Measurements from ENCODE around the gene MEX3C. TPM values are rescaled to one million over a fixed set of nuclear protein-coding genes. Genes with fewer than 3 reads are reported as not detected.

Gene MEX3C
- polyA plus RNA-seq (ENCODE audit: insufficient read length in 4 of 4), result 10 to 100 TPM; 61.0 to 74.4 (median 70.5) TPM

DNA sequence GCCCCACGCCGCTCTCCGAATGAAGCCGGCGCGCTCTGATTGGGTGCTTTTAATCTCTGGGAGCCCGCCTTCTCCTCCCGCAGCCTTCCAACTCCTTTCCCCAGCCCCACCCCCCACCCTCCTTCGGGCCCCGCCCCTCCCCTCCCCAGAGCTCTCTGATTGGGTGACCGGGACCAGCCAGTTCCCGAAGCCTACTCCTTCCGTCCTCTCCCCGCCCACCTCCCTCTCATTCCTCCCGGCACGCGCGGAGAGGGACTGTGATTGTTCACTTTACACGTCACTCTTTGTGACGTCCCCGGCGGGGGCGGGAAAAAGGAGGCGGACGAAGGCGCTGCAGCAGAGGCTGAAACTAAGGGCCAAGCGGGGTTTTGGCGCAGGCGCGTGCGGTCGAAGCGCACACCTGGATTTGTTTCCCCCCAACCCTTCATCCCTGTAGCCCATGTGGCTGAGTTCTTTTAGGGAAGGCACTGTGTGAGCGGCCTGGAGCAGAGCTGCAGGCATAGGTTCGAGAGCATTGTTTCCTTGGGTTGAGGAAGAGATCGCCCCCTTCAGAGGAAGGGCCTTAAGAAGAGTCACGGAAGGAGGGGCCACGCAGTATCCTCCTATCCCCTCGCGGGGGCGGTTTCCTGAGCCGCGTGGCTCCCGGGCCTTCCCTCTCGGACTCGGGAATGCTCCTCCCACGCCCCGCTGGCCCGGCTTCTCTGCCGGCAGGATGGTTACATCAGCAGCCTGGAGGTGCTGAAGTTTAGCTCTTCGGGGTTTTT lies at the start of gene MEX3C:
TSS of gene MEX3C (minus strand) at position 21 of the 764 bp plus-strand sequence. CDS start 361 bp downstream, outside the sequence.
- peak; percentile 99 to 100 (median 99) for DNase-seq (ENCODE audit: low read depth in 4 of 4, low spot score in 2 of 4)

DNA sequence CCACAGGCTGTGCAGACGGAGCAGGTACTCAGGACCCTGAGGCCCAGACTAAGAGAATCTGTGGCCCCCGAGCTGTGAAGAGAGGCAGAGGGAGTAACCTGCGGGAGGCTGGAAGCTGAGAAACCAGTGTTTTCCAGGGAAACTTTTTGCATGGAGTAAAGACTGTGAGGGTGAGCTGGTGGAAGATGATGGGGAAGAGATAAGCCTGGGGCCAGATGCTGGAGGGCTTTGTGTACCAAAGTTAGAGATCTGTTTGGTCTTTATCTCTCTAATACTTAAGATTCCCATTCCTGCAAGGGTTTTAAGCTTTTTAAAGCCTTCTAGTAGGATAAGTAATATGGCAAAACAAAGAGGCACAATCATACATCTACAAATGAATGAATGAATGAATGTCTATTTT lies 43.7 kb upstream of the MEX3C start:
- no peak for DNase-seq (ENCODE audit: low read depth in 4 of 4, low spot score in 2 of 4)

DNA sequence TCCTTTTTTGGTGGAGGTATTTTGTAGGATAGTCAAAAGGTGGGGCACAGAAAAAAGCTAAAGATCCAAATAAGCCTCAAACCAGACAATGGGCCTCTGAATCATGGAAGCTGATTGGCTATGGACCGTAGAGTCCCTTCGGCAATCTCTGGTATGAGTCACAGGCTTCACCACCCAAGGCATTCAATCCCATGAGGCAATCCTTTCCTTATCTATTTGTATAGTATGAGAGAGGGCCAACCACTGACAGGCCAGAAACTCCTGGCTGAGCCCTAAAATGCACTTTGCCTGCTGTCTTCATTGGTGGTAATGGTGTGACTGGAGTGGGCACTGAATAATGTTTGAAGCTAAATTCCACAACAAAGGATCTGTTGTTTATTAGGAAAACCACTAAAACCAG lies 38.7 kb upstream of the MEX3C start:
- DNase-seq (ENCODE audit: low read depth in 4 of 4, low spot score in 2 of 4), result no peak

DNA sequence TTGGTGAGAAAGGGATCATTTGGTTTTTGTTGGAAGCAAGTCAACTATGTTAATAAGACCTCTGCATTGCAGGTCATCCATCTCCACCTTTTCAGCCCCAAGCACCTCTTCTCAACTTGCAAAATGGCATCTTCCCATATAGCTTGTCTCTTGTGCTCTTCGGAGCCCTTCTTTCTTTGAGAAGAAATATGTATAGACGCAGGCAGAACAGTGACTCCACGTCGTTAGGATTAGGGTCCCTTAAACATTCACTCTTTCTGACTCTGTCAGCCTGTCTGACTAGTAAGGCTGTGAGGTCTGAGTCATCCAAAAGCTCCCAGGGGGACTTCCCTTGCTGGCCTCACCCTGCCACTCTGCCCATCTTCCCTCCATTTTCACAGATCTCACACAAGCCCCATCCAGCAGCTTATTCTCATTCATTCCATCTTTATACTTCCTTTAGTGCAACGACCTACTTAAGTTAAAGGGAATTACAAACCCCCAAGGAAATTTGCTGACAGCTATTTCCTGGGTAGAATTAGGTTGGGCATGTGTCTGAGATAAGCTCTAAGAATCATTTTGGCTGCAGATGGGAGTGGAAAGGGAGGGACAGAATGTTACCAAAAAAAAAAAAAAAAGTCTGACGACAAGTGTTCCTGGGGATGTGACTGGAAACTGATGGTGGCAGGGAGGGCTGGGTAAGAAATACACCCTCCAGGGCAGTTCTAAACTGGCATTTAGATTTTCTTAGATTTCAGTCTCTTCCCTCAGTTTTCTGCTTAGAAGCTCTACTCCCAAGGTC lies 37.7 kb upstream of the MEX3C start:
- no peak for DNase-seq (ENCODE audit: low read depth in 4 of 4, low spot score in 2 of 4)

DNA sequence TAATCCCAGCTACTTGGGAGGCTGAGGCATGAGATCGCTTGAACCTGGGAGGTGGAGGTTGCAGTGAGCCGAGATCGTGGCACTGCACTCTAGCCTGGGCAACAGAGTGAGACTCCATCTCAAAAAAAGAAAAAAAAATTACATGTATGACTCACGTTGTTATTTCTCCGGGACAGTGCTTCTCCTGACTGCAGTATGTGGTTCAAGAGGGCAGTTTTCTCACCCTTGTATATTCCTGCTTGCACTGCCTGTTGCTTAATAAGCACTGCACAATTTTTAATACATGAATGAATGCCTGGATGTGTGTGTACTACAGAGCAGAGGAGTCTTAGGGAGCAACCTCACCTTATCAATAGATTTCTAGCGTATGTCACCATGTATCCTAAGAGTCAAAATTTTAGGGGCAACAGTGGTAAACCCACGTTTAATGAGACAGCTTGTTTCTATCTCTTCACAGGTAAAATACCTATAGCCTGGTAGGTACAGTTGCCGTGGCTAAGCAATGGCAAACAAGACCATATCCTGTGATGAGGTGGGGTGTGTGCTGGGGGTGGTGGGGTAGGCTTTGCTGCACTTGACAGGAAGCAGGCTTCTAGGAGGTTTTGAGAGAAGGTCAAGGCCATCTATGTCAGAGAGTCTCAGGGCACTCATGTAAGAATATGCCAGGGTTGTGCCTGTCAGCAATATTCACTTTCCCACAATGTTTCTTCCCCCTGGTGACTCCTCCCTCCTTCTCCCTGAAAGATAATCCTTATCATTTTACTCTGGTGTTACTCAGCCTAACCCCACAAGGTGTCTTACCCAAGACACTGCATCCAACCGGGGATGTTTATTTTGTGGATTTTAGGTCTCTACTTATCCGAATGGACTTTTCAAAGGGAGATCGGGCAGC lies 36.9 kb upstream of the MEX3C start:
- no peak for DNase-seq (ENCODE audit: low read depth in 4 of 4, low spot score in 2 of 4)

DNA sequence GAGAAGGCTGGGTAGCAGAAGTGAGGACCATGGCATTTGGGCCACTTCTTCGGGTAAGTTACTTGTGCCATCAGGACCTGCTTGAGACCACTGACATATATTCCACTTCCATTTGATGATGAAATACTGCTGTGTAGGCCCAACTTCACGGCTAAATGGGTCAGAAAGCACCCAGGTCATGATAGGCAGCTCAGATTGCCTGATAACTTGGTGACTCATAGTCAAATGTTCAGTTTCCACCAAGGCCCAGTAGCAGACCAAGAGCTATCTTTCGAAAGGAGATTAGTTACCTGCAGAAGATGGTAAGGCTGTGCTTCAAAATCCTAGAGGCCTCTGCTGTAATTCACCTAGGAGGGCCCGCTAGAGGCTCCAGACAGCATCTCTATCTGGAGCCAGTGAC lies 31.8 kb upstream of the MEX3C start:
- DNase-seq (ENCODE audit: low read depth in 4 of 4, low spot score in 2 of 4), result no peak

DNA sequence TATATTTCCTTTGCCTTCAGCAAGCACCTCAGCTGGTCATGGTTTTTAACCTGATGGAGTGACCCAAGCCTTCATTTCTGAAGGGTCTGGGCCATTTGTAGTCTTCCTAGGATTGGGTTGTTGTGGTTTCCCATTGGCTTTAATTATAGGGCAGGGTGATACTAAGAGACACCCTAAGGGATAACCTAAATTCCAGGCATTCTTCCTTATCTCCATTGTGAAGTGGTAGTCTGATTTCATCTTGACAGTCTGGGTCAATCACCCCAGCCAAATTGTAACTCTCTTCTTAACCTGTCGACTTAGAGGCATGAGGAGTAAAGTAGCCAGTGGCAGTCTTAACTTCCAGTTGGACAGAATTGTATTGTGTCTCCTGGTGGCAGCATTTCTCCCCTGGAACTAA lies 30.2 kb upstream of the MEX3C start:
- DNase-seq (ENCODE audit: low read depth in 4 of 4, low spot score in 2 of 4), result no peak

DNA sequence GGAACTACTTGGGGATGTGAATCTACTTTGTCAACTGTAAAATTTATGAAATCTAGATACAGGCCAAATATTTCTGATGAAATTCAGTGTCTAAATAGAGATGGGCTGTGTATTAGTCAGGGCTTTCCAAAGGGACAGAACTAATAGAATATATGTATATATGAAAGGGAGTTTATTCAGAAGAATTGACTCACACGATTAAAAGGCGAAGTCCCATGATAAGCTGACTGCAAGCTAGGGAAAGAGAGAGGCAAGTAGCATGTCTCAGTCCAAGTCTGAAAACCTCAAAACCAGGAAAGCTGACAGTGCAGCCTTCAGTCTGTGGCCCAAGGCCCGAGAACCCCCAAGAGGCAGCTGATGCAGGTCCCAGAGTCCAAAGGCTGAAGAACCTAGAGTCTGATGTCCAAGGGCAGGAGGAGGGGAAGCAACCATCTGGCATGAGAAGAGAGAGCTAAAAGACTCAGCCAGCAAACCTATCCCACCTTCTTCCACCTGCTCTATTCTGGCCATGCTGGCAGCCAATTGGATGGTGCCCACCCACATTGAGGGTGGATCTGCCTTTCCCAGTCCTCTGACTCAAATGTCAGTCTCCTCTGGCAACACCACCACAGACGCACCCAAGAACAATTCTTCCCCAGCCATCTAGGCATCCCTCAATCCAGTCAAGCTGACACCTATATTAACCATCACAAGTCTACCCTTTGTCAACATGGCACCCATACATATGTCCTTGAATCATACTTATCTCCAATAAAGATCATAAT lies 29.3 kb upstream of the MEX3C start:
- DNase-seq (ENCODE audit: low read depth in 4 of 4, low spot score in 2 of 4), result no peak

DNA sequence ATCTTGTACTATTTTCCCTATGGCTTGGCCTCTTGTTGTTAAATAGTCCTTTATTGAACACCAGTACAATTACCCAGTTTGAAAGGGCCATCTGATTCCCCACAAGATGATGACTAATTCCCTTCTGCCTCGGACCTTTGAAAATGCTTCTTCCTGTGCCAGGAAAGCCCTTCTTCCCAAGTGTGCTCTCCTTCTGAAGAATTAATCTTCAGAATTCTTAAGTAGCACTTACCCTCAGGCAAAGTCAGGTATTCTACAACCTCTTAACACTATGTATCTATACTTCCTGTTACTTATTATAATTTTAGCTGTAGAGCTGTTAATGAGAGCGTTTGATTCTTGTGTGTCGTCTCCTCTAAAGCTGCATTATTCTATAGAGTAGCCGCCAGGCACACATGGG lies 28.6 kb upstream of the MEX3C start:
- DNase-seq (ENCODE audit: low read depth in 4 of 4, low spot score in 2 of 4), result no peak

DNA sequence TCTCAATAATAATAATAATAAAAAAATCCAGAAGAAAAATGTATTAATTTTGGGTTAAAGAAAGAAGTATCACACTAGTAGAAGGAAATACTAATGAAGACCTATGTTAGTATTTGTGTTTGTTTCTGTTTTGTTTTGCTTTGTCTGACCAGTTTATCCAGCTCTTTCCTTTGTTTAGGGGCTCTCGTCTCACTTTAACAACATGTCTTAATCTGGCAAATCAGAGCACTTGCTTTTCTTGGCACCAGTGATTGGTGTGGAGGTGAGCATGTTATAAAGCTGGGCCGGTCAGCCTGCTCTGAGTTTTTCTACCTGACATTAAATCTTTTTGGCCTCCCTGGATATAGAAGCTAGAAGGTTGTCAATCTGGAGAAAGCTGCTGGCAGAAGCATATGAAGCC lies 15.1 kb upstream of the MEX3C start:
- no peak for DNase-seq (ENCODE audit: low read depth in 4 of 4, low spot score in 2 of 4)

DNA sequence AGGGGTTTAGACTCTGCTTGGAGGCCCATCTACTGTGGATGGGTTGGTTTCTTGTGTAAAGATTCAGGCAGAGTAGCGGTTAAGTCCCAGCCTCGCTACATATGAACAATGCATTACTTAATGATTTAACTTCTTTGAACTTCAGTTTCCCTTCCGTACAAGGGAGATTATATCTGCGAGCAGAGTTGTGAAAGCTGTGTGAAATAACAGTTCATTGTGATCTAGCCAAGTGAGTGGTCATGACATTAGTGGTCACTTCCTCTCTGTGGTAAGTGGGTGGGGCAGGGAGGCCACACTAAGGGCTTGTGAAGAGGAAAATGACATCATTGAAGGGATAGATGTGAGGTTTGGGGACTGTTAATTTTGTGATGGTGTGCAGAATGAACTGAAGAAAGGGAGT lies 14.1 kb upstream of the MEX3C start:
- no peak for DNase-seq (ENCODE audit: low read depth in 4 of 4, low spot score in 2 of 4)

DNA sequence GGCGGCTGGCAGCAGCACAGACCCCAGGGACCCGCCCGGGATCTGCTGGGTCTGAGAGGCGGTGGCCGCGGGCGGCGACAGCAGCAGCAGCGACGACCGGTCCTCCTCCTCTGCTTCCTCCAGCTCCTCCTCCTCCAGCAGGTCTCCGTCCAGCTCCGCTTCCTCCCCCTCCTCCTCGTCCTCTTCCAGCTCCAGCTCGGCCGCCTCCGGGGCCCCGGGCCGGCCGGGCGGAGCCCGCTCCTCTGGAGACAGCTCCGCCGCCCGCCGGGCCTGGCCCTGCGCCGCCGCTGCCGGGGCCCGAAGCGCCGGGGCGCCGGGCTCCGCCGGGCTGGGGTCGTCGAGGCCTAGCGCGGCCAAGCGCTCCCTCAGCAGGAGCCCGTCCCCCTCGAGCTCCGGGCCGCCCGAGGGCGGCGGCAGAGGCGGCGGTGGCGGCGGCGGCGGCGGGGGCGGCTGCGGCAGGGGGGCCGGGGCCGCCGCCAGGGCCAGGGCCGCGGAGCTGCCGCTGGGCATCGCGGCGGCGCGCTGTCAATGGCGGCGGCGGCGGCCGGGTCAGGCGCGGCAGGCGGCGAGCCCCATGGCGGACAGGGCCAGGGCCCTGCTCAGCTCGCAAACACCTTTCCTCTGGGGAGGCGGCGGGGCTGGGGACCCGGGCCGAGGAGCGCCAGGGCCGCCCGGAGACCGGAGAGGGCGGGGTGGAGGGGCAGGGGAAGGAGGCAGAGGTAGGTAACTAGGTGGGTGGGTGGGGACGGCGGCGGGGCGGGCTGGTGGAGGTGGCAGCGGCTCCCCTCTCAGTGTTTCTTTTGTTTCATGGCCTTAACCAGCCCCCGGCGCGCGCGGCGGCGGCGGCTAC lies 445 bp downstream of the MEX3C start:
- peak in 2 of 4 donors; percentile 15 to 32 for DNase-seq (ENCODE audit: low read depth in 4 of 4, low spot score in 2 of 4)

DNA sequence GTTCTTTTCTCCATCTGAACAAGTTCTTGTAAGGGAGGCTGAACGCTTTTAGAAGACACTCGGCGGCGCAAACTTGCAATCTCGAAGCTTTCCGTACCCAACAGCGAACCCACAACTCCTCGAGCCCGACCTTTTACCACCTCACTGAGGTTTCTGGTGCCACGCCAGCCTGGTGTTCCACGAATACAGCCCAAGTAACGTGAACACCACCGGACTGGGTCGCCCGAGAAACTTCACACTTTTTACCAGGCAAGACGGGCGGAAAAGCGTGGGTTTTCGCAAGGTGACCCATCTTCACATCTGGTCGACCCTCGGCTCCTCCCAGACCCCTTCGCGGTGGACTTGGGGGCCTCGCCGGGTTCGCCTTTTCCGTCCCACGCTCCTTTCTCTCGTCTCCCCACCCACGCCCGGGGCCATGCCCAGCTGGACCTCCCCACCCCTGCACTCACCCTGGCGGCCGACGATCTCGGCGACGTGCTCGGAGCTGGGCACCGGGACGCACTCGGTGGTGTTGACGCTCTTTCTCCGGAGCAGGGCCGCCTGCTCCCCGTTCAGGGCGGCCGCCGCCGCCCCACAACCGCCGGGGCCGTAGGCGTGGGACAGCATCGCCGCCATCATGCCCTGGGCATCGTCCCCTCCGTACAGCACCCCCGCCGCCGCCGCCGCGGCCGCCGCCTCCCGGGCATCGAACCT lies 1.2 kb downstream of the MEX3C start:
- DNase-seq (ENCODE audit: low read depth in 4 of 4, low spot score in 2 of 4), result peak in 2 of 4 donors; percentile 7 to 32

DNA sequence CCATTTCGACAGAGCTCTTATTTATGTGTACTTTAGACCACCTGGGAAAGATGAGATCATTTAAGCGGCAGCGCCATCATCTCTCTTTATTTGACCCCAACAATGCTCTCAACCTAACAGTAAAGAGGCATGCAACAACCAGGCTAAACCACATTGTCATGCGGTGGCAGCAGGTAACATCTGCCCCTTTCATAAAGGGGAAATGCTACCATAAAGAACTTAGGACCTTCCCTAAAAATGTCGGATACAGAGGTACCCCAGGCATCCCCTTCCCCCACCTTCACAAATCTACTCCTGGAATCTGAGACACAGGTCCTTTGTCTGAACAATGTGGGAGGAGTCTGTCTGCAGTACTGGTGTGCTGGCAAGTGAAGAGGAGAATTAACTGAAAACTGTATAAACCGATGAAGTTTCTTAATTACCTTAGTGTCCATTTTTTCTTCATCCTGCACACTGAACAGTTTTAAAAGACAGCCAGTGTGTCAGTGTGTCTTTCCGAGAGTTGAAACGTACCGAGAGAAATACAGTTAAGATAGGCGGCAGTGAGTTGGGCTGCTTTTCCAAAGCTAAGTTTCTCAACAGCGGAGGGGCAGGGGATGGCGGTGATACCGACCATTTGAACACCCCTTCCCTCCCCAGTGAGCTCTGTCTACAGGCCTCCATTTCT lies 1.9 kb downstream of the MEX3C start:
- DNase-seq (ENCODE audit: low read depth in 4 of 4, low spot score in 2 of 4), result peak in 3 of 4 donors; percentile 75 to 87 (median 79)

DNA sequence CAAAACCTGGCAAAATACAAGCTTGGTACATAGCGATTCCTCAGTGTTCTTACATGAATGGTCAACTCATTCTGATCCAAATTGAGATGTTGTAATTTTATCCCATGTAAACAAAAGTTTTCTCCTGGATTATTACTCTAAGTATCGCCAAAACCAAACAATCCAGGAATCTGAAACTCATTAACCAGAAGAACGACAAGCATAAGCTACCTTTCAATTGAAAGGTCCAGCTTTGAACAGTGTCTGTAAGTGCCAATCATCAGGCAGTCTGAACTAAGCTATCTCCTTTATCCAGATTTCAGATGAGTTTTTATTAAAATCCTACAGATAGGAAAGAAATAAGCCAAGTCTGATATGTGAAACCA lies 2.4 kb downstream of the MEX3C start:
- no peak for DNase-seq (ENCODE audit: low read depth in 4 of 4, low spot score in 2 of 4)

DNA sequence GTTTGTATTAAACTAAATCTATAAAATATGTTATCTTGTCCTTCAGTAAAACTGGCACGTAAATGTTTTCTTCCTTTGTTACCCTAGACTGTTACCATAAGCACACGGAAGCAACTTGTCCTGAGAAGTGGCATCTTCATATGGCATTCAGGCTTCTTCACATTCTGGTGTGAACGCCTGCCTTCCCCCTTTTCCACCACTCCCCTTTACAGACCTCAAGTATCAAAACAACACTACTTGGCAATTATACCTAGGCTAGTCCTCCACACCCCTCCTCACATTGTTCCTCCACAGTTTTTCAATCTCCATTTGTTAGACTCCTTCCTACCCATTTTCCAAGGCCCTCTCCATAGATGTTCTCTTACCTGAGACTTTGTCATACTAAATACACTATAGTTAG lies 2.9 kb downstream of the MEX3C start:
- peak in 3 of 4 donors; percentile 10 to 36 (median 10) for DNase-seq (ENCODE audit: low read depth in 4 of 4, low spot score in 2 of 4)

DNA sequence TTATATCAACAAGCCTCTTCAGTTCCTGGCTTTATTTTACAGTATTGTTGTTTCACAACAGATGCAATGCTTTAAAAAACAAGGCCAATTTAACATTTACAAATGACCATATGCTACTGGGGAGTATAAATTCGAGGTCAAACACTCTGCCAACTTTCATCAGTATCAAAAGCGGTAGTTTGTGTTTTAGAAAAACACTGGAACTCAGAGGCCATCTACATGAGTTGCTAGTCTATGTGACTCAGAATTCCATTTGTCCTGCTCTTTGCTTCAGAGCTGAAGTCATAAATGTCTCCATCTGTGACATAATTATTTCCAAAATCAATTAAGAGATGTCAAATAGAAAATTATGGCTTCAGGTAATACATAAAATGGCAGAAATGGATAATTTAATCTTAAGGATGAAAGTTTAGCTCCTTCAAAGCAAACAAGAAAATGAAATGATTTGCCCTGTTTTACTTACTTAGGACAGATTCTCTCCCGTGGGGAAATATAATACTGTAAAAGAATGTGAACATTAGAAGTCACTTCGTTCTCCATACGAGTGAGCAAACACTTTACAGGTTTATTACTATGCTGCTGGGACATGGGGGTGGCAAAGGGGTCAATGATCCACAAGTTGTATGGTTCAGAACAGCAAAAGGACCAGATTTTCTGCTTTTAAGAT lies 3.7 kb downstream of the MEX3C start:
- DNase-seq (ENCODE audit: low read depth in 4 of 4, low spot score in 2 of 4), result peak in 2 of 4 donors; percentile 19 to 31

DNA sequence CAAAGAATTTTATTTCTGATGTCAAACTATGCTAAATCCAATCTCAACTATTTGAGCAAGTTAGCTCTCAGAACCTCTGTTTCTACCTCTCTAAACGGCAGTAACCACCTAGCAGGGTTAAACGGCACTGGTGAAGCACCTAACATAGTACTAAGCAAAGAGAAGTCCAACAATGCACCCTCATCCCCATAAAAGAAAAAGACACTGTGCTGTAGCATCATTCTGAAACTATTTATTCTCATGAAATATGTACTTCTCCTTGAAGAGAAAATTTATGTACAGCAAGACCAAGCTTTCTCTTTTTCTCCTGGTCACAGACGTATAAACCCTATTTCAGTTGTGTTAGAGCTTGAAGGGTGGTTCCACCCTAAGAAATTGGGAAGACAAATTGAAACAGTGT lies 4.8 kb downstream of the MEX3C start:
- no peak for DNase-seq (ENCODE audit: low read depth in 4 of 4, low spot score in 2 of 4)
